ENCODE results near the gene ARHGAP10. TPM values are rescaled to one million over a fixed set of nuclear protein-coding genes. Genes with fewer than 3 reads are reported as not detected.

ARHGAP10 gene
- total RNA-seq, 1 experiment from 2014 or later, result 4.8 TPM

DNA sequence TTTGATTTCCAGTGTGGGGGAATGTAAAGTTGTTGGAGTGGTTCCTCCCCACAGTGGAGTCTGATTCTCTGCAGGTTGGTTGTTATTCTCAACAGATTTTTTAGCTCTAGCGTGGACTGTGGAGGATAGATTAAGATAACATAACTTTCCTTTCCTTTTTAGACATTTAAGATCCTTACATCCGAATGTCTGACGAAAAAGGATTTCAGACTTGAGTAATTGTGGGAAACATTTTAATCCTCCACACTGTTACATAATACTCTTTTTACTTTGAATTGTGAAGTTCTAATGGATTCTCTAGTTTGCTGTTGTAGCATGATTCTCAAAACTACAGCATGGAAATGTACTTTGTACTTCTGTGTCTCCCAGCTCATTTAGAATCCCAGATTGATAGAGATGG, 107.8 kb downstream of the ARHGAP10 start:
- Histone ChIP-seq H3K4me3 (ENCODE audit: low read depth, low read length, poor library complexity, severe bottlenecking) (no peak overlapping the region), H3K27me3 (replicated peaks; ENCODE audit: insufficient read depth, low read depth, low read length, poor library complexity) (no peaks in the 10 kb centered on the region), H3K27ac (ENCODE audit: low read depth, low read length, poor library complexity, severe bottlenecking) (no peak overlapping the region), H3K36me3 (ENCODE audit: insufficient read depth, low read length, poor library complexity, severe bottlenecking) (no peaks in the 10 kb centered on the region), H3K4me1 (ENCODE audit: insufficient read depth, low read length, poor library complexity, severe bottlenecking) (peaks cover 22% of the 10 kb centered on the region), H3K9me3 (ENCODE audit: low read depth, low read length, poor library complexity, severe bottlenecking) (no peaks in the 10 kb centered on the region)
- CTCF ChIA-PET, result no interaction called here
- POLR2A ChIA-PET (ENCODE audit: low non-redundant PET), result no interaction called here
- intact Hi-C loops (cut with micrococcal nuclease; ENCODE audit: unreplicated experiment), result no loop called here
- no TSS peak for BruUV-seq (replicated peaks)
- TF ChIP-seq, protein P1, sequence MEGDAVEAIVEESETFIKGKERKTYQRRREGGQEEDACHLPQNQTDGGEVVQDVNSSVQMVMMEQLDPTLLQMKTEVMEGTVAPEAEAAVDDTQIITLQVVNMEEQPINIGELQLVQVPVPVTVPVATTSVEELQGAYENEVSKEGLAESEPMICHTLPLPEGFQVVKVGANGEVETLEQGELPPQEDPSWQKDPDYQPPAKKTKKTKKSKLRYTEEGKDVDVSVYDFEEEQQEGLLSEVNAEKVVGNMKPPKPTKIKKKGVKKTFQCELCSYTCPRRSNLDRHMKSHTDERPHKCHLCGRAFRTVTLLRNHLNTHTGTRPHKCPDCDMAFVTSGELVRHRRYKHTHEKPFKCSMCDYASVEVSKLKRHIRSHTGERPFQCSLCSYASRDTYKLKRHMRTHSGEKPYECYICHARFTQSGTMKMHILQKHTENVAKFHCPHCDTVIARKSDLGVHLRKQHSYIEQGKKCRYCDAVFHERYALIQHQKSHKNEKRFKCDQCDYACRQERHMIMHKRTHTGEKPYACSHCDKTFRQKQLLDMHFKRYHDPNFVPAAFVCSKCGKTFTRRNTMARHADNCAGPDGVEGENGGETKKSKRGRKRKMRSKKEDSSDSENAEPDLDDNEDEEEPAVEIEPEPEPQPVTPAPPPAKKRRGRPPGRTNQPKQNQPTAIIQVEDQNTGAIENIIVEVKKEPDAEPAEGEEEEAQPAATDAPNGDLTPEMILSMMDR (conservative IDR thresholded peaks at IDR 0.05; ENCODE audit: low read depth, low read length), result no peak
- no peak for TF ChIP-seq EZH2 (IDR thresholded peaks at IDR 0.05; ENCODE audit: borderline replicate concordance, low read depth, low read length, poor library complexity, severe bottlenecking)
- no peak for DNase-seq (ENCODE audit: low spot score)

DNA sequence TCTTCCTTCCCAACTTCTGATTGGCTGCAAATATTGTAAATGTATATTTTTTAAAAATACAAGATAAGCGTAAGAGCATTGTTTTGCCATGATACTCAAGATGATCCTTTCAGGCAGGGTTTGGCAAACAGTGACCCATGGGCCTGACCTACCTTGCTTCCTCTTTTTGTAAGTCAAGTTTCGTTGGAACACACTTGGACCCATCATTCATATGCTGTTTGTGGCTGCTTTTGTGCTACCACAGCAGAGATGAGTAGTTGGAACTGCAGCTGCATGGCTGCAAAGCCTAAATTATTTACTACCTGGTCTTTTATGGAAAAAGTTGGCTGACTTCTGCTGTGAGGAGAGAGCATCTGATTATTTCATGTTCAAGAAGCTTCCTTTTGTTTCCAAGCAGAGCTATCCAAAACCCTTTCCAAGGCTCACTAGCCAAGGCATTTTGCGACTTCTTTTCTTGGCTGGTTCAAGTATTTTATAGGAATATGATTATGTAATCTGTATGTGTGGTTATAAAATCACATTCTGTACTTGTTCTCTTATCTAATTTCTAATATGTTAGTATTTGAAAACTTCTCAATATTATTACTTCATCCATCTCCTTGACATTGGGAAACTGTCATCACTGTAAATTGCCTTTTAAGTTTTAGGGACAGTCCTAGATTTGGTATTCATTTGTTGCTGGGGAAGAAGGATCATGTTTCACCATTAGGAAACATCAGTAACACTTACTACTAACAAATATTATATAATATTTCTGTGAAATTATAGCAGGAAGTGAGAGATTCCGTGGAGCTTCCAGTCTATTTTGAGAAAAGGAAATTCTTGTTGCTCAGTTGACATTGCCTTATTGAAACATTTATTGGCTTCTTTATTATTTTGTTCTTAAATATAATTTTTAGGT, 109.2 kb downstream of the ARHGAP10 start:
- ChIA-PET CTCF (no interaction called here), POLR2A (ENCODE audit: low non-redundant PET) (no interaction called here)
- Histone ChIP-seq H3K4me1 (ENCODE audit: insufficient read depth, low read length, poor library complexity, severe bottlenecking) (peaks cover 22% of the 10 kb centered on the region), H3K9me3 (ENCODE audit: low read depth, low read length, poor library complexity, severe bottlenecking) (no peaks in the 10 kb centered on the region), H3K4me3 (ENCODE audit: low read depth, low read length, poor library complexity, severe bottlenecking) (no peak overlapping the region), H3K27ac (ENCODE audit: low read depth, low read length, poor library complexity, severe bottlenecking) (no peak overlapping the region), H3K27me3 (replicated peaks; ENCODE audit: insufficient read depth, low read depth, low read length, poor library complexity) (no peaks in the 10 kb centered on the region), H3K36me3 (ENCODE audit: insufficient read depth, low read length, poor library complexity, severe bottlenecking) (no peaks in the 10 kb centered on the region)
- DNase-seq (ENCODE audit: low spot score), result no peak
- intact Hi-C loops (cut with micrococcal nuclease; ENCODE audit: unreplicated experiment), result no loop called here
- no TSS peak for BruUV-seq (replicated peaks)
- TF ChIP-seq, protein P1 (conservative IDR thresholded peaks at IDR 0.05; ENCODE audit: low read depth, low read length), result no peak

DNA sequence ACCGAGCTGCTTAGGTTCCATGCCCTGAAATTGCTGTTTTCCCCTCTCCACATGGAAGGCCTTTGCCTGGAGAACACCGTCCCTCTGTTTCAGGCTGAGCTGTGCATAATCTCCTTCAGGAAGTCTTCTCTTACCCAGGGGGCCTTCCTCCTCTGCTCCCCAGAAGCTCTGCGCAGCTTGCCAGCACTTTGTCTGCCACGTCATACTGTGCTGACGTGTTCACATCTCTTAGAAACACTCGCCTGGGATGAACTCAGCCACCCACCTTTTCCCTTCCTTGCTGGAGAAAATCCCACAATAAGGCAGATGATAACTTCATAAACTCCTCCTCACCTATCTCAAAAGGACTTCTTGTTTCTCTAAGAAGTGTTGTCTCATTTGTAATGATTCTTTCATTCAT, 110.7 kb downstream of the ARHGAP10 start:
- H3K4me1 ChIP-seq (ENCODE audit: insufficient read depth, low read length, poor library complexity, severe bottlenecking), result peaks cover 34% of the 10 kb centered on the region
- TF ChIP-seq EZH2 (IDR thresholded peaks at IDR 0.05; ENCODE audit: borderline replicate concordance, low read depth, low read length, poor library complexity, severe bottlenecking), result no peak
- TF ChIP-seq, protein P1 (conservative IDR thresholded peaks at IDR 0.05; ENCODE audit: low read depth, low read length), result no peak
- H3K9me3 ChIP-seq (ENCODE audit: low read depth, low read length, poor library complexity, severe bottlenecking), result no peaks in the 10 kb centered on the region
- ChIA-PET CTCF (interaction anchor here (0.5 to 0.9 kb wide), 2 partner anchors 24 to 915 kb away, joined by 3 read pairs; no protein-coding TSS in a partner anchor), POLR2A (ENCODE audit: low non-redundant PET) (no interaction called here)
- intact Hi-C loops (cut with micrococcal nuclease; ENCODE audit: unreplicated experiment), result no loop called here
- H3K4me3 ChIP-seq (ENCODE audit: low read depth, low read length, poor library complexity, severe bottlenecking), result no peak overlapping the region
- peak overlapping the region; percentile 50 for H3K27ac ChIP-seq (ENCODE audit: low read depth, low read length, poor library complexity, severe bottlenecking)
- peak; percentile 86 for DNase-seq (ENCODE audit: low spot score)
- no peaks in the 10 kb centered on the region for H3K27me3 ChIP-seq (replicated peaks; ENCODE audit: insufficient read depth, low read depth, low read length, poor library complexity)
- no peaks in the 10 kb centered on the region for H3K36me3 ChIP-seq (ENCODE audit: insufficient read depth, low read length, poor library complexity, severe bottlenecking)
- BruUV-seq (replicated peaks), result no TSS peak

Measured in A673 (cell line).